Peyer's patch (tissue), 4 donors: ENCODE measurements around the gene NUDT22.

Experiments used
- POLR2A ChIP-seq, 2 donors: fragments of 450-650 bp; IDR thresholded peaks; one replicate each; pipeline ENCODE4 v1.5.1; 2017; ENCODE audit warnings: antibody characterized with exemption in 2 of 2, mild to moderate bottlenecking in 2 of 2, moderate library complexity in 2 of 2
- TF ChIP-seq, protein P1 (sequence below), 6 experiments: fragments of 450-650 bp in 4 of 6; fragments of 200-600 bp in 2 of 6; sonication (generic) in 1 of 6; IDR thresholded peaks; one replicate each; pipeline ENCODE4 v1.5.1; 2017 to 2019; ENCODE audit warnings: antibody characterized with exemption in 6 of 6, mild to moderate bottlenecking in 3 of 6, moderate library complexity in 1 of 6

DNA sequence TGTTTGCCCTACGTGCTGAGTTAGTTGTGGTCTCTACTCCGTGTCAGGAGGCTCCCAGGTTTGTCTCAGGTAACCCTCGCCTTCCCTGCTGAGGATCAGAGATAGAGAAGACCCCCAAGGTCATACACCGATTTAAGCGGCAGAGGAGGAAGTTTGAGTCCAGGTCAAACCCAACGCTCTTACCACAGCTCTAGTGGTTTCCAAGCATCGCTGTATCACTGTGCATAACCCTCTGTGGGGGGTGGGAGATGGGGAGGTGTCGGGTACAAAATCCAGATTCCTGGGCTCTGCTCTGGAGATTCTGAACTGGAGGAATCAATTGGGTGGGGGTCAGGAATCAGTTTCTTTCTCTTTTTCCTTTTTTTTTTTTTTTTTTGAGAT is 4.9 kb downstream of the NUDT22 start:
- no peak for TF ChIP-seq POLR2A (IDR thresholded peaks at IDR 0.05)
- TF ChIP-seq, protein P1, sequence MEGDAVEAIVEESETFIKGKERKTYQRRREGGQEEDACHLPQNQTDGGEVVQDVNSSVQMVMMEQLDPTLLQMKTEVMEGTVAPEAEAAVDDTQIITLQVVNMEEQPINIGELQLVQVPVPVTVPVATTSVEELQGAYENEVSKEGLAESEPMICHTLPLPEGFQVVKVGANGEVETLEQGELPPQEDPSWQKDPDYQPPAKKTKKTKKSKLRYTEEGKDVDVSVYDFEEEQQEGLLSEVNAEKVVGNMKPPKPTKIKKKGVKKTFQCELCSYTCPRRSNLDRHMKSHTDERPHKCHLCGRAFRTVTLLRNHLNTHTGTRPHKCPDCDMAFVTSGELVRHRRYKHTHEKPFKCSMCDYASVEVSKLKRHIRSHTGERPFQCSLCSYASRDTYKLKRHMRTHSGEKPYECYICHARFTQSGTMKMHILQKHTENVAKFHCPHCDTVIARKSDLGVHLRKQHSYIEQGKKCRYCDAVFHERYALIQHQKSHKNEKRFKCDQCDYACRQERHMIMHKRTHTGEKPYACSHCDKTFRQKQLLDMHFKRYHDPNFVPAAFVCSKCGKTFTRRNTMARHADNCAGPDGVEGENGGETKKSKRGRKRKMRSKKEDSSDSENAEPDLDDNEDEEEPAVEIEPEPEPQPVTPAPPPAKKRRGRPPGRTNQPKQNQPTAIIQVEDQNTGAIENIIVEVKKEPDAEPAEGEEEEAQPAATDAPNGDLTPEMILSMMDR (IDR thresholded peaks at IDR 0.05) = no peak
